Measurements from ENCODE around the gene SLCO2A1. TPM values are rescaled to one million over a fixed set of nuclear protein-coding genes. Genes with fewer than 3 reads are reported as not detected.

Gene SLCO2A1
- total RNA-seq, 3 donors from 2014 or later: 34.3 to 72.2 (median 67.7) TPM

DNA sequence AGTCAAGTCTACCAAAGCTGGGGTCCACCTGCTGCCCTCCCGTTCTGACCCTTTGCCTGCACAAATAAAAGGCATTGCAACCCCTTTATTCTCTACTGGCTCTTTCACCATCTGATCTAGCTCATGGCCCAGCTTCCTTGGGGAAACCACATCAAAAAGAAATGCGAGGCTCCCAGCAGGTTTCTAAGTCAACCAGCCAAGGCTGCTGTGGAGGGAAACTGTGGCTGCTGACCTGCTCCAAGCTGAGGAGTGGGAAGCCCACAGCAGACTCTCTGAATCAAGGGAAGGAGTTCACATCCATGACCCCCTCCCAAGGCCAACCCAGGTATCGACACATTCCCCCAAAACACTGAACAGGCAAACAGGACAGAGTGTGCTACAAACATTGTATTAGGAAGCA lies 25.2 kb upstream of the SLCO2A1 start:
- Histone ChIP-seq H3K4me1 (ENCODE audit: low read depth) (peaks cover 15% of the 10 kb centered on the region), H3K9me3 (no peaks in the 10 kb centered on the region), H3K36me3 (ENCODE audit: low read depth) (no peaks in the 10 kb centered on the region), H3K4me3 (no peak overlapping the region)
- DNase-seq: no peak
- no peak for ATAC-seq
- intact Hi-C loops (cut with DNase I, micrococcal nuclease): no loop called here
- TF ChIP-seq CTCF (IDR thresholded peaks at IDR 0.05): no peak

DNA sequence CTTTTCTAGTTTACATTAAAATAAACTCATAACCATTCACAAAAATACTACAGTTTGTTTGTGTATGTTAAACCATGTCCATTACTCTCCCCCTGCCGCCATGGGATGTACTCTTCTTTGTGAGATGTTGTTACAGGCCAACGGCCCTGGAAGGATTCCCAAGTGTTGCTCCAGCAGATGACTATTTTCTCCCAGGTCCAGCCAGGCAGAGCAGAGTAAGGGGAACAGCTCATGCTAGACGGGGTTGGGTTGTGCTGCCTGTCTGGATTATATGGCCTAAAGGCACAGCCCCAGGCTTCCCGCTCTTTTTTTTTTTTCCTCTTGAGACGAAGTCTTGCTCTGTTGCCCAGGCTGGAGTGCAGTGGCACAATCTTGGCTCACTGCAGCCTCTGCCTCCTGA lies 24.5 kb upstream of the SLCO2A1 start:
- DNase-seq (no peak), ATAC-seq (no peak)
- intact Hi-C loops (cut with DNase I, micrococcal nuclease): no loop called here
- Histone ChIP-seq H3K36me3 (ENCODE audit: low read depth) (no peaks in the 10 kb centered on the region), H3K9me3 (no peaks in the 10 kb centered on the region), H3K4me1 (ENCODE audit: low read depth) (peaks cover 12% of the 10 kb centered on the region), H3K4me3 (no peak overlapping the region)
- TF ChIP-seq CTCF (IDR thresholded peaks at IDR 0.05): no peak

DNA sequence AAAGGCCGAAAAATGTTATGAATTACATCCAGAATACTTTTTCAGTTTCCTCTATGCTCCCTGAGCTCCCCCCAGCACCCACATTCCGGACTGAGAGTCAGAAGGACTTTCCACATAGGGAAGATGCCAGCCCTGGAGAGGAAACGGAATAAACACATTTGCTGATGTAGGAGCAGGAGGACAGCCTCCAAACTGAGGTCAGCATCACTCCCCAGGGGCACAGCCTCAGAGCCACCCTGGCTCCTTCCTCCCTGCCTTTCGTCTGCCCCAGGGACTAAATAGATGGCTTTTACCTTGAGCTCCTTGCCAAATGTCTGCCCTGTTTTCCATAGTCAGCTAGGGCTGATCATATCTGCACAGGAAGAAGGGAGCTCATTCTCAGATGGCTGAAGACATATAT lies 22.6 kb upstream of the SLCO2A1 start:
- DNase-seq: no peak
- no peaks in the 10 kb centered on the region for H3K36me3 ChIP-seq (ENCODE audit: low read depth)
- H3K9me3 ChIP-seq: no peaks in the 10 kb centered on the region
- intact Hi-C loops (cut with DNase I, micrococcal nuclease): no loop called here
- no peak for TF ChIP-seq CTCF (IDR thresholded peaks at IDR 0.05)
- H3K4me1 ChIP-seq (ENCODE audit: low read depth): peaks cover 8% of the 10 kb centered on the region
- H3K4me3 ChIP-seq: no peak overlapping the region
- no peak for ATAC-seq

DNA sequence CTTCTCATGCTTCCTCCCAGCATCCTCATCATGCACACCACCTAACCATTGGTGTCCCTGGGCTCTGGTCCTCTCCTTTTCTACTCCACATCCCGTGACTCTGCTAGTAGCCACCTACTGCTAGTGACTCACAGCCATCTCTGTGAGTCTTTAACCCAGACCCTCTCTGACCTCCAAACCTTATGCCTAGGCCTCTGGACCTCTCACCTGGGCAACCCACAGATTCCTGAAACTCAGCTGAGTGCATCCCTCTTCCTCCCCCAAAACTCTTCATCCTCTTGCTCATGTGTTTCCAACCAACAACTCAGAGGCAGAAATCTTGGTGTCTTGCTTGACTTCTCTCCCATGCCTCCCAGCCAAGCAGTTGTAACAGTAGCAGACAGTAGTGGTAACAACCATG lies 20.0 kb upstream of the SLCO2A1 start:
- Histone ChIP-seq H3K9me3 (no peaks in the 10 kb centered on the region), H3K4me3 (no peak overlapping the region), H3K36me3 (ENCODE audit: low read depth) (no peaks in the 10 kb centered on the region), H3K4me1 (ENCODE audit: low read depth) (no peaks in the 10 kb centered on the region)
- ATAC-seq (no peak), DNase-seq (no peak)
- no peak for TF ChIP-seq CTCF (IDR thresholded peaks at IDR 0.05)
- intact Hi-C loops (cut with DNase I, micrococcal nuclease): no loop called here

DNA sequence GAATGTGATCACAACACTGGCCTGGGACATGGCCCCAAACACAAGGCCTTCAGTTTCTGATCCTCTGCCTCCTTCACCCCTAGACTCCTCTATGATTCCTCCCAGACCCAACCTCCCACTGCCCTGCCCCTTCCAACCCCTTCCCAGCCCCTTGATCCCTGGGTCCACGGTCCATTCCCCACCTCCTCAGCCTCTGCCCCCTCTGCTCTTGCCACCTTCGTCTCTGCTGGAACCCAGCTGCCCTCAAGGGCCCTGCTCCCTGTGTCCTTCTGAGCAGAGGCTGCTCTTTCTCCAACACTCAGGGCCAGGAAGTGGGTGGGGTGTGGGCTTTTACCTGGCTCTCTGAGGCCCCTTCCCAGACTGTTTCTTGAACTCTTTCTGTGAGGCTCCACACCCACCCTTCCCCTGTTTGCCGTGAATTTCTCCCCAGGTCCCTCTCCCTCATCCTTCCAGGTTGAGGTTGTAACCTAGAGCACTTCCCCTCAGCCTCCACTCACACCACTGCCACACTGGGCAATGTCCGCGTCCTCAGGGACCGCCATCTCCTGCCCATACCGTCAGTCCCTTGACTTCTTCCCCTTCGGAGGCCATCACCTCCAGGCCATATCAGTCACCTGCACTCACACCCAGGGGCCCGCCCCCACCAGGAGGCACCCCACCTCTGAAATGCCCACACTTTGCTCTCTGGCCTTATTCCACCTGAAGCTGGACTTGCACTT lies 18.7 kb upstream of the SLCO2A1 start:
- Histone ChIP-seq H3K4me3 (no peak overlapping the region), H3K36me3 (ENCODE audit: low read depth) (no peaks in the 10 kb centered on the region), H3K9me3 (peaks cover 6% of the 10 kb centered on the region), H3K4me1 (ENCODE audit: low read depth) (no peaks in the 10 kb centered on the region)
- intact Hi-C loops (cut with DNase I, micrococcal nuclease): no loop called here
- DNase-seq (no peak), ATAC-seq (no peak)
- no peak for TF ChIP-seq CTCF (IDR thresholded peaks at IDR 0.05)

DNA sequence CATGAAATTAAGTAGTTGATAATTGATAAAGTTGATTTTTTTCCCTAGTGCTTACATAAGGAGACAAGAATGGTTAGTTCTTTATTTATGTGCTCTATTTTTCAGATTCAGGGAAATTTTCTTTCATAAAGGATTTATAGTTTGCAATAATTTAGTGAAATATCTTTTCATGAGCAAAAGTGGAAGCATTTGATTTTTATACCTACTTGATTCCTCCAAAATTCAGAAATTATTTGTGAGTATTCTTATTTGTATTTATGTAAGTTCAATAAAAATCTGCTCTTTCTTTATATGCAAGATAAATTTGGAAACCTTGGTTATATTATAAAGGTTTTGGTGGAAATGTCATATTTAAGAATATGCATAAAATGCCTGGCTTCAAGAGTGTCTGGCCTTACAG lies 14.7 kb upstream of the SLCO2A1 start:
- ATAC-seq: no peak
- Histone ChIP-seq H3K9me3 (peaks cover 6% of the 10 kb centered on the region), H3K4me1 (ENCODE audit: low read depth) (peaks cover 6% of the 10 kb centered on the region), H3K4me3 (no peak overlapping the region), H3K36me3 (ENCODE audit: low read depth) (no peaks in the 10 kb centered on the region)
- no peak for TF ChIP-seq CTCF (IDR thresholded peaks at IDR 0.05)
- intact Hi-C loops (cut with DNase I, micrococcal nuclease): no loop called here
- DNase-seq: no peak

Measured in mucosa of descending colon (tissue), 3 donors.